ENCODE data around the gene MSX1. TPM values are rescaled to one million over a fixed set of nuclear protein-coding genes. Genes with fewer than 3 reads are reported as not detected.

The MSX1 gene
- total and polyA plus RNA-seq, 2 of the 8 experiments (the other 6 are each of a cell fraction or from before 2014, with no cell fraction given), result 0.47 TPM; not detected in 1

DNA sequence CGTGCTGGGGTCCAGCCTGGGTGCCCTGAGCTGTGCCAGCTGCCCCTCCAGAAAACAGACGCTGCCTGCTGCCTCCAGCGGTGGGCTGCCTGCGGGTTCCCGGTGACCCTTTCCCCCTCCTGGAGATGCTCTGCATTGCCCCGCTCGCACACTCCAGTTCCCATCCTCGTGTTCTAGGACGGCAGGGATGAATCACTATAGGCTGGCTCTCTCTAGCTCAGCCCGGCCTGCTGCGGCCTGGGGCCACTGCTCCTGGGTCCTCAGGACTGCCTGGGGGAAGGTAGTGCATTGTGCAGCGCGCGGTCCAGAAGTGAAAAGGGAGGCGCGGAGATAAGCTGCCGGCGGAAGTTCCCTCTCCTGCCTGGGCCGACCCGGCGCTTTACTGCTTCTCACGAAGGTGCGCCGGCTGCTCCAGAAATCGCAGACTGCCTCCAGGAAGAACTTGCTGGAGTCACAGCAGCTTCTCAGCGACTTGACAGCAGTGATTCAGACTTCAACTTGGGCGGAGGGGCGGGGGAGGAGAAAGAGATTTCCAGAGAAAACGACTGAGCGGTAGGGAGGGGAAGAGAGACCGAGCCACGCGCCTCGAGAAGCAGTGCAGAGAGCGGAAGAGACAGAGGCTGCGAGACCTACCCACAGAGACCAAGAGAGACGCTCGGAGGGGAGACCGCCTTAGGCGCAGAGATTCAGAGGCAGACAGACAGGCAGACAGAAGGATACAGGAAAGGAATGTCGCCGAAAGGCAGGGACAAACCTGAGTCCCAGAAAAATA is 6.7 kb upstream of the MSX1 start (continued):
- TF ChIP-seq, protein P1, sequence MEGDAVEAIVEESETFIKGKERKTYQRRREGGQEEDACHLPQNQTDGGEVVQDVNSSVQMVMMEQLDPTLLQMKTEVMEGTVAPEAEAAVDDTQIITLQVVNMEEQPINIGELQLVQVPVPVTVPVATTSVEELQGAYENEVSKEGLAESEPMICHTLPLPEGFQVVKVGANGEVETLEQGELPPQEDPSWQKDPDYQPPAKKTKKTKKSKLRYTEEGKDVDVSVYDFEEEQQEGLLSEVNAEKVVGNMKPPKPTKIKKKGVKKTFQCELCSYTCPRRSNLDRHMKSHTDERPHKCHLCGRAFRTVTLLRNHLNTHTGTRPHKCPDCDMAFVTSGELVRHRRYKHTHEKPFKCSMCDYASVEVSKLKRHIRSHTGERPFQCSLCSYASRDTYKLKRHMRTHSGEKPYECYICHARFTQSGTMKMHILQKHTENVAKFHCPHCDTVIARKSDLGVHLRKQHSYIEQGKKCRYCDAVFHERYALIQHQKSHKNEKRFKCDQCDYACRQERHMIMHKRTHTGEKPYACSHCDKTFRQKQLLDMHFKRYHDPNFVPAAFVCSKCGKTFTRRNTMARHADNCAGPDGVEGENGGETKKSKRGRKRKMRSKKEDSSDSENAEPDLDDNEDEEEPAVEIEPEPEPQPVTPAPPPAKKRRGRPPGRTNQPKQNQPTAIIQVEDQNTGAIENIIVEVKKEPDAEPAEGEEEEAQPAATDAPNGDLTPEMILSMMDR (IDR thresholded peaks at IDR 0.05; ENCODE audit: control extremely low read depth in 1 of 3, insufficient read depth in 1 of 3, low read depth in 1 of 3, low read length in 3 of 3), result peak in 2 of 3 experiments; percentile 60 to 86; a peak in 3 of 4 replicates
- TF ChIP-seq, protein P2, sequence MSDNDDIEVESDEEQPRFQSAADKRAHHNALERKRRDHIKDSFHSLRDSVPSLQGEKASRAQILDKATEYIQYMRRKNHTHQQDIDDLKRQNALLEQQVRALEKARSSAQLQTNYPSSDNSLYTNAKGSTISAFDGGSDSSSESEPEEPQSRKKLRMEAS (IDR thresholded peaks at IDR 0.05), result peak; percentile 71
